DLD1 (cell line): Measurements from ENCODE around the gene IFI35.
"Not testable (repeated sequence)": the region's sequence is repeated elsewhere in the genome, so short reads cannot be mapped to it uniquely, and the experiment has no call there.

Experiments used
- in situ Hi-C: cut with HindIII; loops from 2 replicates; pipeline ENCODE4 v1.10.0; 2017; ENCODE audit warnings: low sequenced_read_pairs

The IFI35 gene

DNA sequence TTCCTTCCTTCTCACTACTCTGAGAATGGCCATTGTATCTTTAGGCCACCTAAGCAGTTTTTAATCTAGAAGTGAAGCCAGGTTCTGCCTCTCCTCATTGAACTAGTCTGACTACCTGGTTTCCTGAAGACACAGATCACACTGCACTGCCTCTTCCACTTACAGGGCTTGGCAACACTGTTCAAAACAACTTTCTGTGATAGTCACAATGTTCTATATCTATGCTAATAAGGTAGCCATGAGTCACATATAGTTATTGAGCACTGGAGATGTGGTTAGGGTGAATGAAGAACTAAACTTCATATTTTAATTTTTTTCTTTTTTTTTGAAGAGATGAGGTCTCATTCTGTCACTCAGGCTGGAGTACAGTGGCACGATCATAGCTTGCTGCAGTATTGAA lies 45.4 kb downstream of the IFI35 start:
- in situ Hi-C loops: no loop called here

DNA sequence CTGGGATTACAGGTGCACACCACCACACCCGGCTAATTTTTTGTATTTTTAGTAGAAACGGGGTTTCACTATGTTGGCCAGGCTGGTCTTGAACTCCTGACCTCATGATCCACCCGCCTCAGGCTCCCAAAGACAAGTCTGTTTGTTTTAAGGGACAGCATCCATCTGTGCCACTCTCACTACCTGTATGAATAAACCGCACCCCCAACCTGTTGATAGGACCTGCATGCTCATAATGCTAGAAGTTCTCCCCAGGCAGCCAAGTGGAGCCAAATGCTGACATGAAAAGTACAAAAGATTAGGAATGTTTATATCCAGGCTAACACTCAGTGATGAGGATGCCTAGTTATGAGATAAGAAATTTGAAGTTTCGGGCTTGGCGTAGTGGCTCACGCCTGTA lies 46.4 kb downstream of the IFI35 start:
- in situ Hi-C loops: not testable (repeated sequence)

- in situ Hi-C loops: no loop called here
Observed at GRCh38 chr17:43056051-43056450, 49.5 kb downstream of the IFI35 start.

- in situ Hi-C loops: no loop called here
Observed at GRCh38 chr17:43062984-43063638, 56.5 kb downstream of the IFI35 start.
